ENCODE data around the gene SDK1.
A peak's percentile ranks its signal among the peaks of the same experiment; 100 is the strongest.

Gene SDK1

GRCh38 chr7:3300651-3301448, at the start of gene SDK1:
TSS of gene SDK1 (plus strand) at chr7:3301252. CDS start at chr7:3301587, 335 bp downstream.
- peak; percentile 95 for DNase-seq

- DNase-seq = peak; percentile 57
Observed at GRCh38 chr7:3254718-3255117, 46.3 kb upstream of the SDK1 start.

DNA sequence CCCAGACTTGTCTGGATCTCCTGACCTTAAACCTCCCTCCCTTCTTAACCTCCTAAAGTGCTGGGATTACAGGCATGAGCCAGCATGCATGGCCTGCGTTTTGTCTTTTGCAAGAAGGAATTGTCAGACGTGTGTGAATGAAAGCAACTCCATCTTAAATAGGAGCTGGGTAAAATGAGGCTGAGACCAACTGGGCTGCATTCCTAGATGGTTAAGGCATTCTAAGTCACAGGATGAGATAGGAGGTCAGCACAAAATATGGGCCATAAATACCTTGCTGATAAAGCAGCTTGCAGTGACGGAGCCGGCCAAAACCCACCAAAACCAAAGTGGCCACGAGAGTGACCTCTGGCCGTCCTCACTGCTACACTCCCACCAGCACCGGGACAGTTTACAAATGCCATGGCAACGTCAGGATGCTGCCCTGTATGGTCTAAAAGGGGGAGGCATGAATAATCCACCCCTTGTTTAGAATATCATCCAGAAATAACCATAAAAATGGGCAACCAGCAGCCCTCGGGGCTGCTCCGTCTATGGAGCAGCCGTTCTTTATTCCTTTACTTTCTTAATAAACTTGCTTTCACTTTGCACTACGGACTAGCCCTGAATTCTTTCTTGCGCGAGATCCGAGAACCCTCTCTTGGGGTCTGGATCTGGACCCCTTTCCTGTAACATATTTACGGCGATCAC, 41.2 kb upstream of the SDK1 start:
- peak; percentile 89 for DNase-seq

GRCh38 chr7:3260401-3260715, 40.7 kb upstream of the SDK1 start:
- no peak for DNase-seq

- DNase-seq = no peak
Observed at GRCh38 chr7:3264693-3265339, 36.2 kb upstream of the SDK1 start.

DNA sequence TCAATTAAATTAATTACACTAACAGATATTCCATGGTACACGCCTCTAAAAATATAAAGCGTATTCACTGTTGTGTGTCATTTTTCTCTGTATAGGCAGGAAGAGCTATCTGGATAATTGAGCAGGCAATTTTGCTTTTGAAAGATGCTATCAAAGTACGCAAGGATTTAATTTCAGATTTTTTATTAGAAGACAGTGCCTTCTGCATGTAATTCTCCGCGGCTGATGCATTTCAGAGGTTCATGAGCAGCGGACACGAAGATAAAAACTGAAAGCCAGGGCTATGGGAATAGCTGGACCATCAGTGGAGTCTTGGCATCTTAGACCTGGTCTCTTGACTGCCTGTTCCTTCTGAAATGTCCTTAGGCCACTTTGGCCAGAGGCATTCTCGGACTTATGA, 35.7 kb upstream of the SDK1 start:
- no peak for DNase-seq

DNA sequence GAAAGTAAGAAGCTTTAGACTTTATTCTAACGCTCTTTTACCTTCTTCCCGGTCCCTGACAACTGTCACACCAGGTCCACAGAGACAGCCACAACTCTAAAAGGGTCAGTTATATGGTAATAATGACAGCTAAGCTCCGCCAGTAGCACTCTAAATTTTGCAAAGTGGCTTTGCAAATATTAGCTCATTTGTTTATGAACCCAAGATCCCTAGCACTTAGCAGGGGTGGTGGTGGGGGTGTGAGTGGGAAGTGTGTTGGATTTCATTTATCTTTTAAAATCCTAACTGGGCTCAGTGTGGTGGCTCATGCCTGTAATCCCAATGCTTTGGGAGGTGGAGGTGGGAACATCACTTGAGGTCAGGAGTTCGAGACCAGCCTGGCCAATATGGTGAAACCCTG, 34.8 kb upstream of the SDK1 start:
- no peak for DNase-seq

- DNase-seq = no peak
Observed at GRCh38 chr7:3267966-3268690, 32.9 kb upstream of the SDK1 start.

GRCh38 chr7:3270362-3270761, 30.7 kb upstream of the SDK1 start:
- DNase-seq = no peak

DNA sequence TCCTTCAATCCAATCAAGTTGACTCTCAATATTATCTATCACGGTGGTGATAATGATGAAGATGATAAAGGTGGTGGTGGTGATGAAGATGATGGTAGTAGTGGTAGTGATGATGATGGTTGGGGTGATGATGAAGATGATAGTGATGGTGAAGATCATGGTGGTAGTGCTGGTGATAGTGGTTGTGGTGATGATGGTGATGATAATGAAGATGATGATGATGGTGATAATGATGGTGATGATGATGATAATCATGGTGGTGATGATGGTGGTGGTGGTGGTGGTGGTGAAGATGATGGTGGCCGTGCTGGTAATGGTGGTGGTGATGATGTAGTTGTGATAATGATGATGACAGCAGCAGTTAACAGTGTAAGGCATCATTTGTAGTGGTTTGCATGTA, 29.8 kb upstream of the SDK1 start:
- no peak for DNase-seq

DNA sequence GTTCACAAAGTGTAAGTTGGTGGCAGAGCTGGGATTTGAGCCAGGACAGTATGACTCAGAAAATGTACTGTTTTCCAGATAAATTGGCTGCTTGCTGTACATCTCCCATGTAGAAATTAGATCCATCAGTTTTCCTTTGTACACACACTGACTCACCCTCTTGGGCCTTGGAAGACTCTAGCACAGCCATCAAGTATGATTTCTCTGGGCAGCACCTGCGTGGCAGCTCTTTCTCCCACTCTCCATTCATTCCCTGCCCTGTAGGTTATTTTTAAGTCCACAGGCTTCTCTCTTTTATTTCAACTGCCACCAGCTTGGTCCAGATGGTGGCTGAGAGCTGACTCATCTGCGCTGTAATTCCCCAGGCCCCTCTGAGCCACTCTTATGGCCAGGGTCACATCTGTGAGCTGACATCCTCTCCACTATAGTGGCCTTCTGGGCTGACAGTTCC, 28.3 kb upstream of the SDK1 start:
- DNase-seq = peak; percentile 53

GRCh38 chr7:3274131-3274530, 26.9 kb upstream of the SDK1 start:
- DNase-seq = no peak

GRCh38 chr7:3277604-3278572, 23.2 kb upstream of the SDK1 start:
- no peak for DNase-seq

DNA sequence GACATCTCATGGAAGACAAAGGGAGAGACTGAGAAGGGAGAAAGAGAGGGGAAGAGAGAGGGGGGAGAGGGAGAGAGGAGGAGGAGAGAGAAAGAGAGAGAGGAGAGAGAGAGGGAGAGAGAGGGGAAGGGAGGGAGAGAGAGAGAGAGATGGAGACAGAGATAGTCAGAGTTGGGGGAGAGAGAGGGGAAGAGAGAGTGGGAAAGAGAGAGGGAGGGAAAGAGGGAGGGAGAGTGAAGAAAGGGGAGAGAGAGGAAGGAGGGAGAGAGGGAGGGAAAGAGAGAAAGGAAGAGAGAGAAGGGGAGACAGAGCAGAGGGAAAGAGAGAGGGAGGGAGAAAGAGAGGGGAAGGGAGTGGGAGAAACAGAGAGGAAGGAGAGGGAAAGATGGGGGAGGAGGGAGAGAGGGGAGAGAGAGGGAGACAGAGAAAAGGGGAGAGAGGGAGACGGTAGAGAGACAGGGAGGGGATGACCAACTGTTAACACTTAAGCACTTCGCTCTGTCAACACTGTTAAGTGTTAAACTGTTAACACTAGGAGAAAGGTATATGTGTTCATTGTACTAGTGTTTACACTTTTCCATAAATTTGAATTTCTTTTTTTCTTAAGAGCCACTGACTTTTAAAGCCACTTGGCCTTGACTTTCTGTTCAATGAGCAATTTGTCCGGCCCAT, 21.8 kb upstream of the SDK1 start:
- DNase-seq = no peak

- DNase-seq = no peak
Observed at GRCh38 chr7:3280445-3280844, 20.6 kb upstream of the SDK1 start.

DNA sequence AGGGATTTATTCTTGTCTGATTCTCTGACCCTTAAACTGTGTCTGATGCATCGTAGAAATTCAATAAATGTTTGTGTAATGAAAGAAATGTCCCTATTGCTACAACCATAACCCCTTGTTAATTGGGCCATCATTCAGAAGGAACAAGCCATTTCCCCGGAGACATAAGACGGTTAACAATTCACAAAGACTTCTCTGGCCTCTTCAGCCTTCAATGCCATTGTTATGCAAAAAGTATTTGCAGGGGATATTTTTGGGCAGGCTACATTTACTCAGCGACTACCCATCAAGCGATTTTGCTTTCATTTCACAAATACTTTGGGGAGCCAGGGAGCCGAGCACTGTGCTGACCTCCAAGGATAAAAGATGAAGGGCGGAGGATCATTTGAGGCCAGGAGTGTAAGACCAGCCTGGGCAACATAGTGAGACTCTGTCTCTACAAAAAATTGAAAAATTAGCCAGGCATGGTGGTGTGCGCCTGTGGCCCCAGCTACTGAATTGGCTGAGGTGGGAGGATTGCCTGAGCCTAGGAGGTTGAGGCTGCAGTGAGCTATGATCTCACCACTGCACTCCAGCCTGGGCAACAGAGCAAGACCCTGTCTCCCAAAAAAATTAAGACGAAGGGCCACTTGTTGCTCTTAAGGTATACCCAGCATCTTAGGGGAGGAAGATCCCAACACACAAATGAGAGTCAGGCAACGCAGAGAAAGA, 20.0 kb upstream of the SDK1 start:
- DNase-seq = no peak

GRCh38 chr7:3282457-3282856, 18.6 kb upstream of the SDK1 start:
- DNase-seq = no peak

- no peak for DNase-seq
Observed at GRCh38 chr7:3283130-3283704, 17.8 kb upstream of the SDK1 start.

GRCh38 chr7:3285652-3286051, 15.4 kb upstream of the SDK1 start:
- DNase-seq = no peak

GRCh38 chr7:3289996-3290395, 11.1 kb upstream of the SDK1 start:
- DNase-seq = no peak

GRCh38 chr7:3292694-3293093, 8.4 kb upstream of the SDK1 start:
- no peak for DNase-seq

All from islet precursor cell (in vitro differentiated cells).